CD14-positive monocyte (primary cell): Measurements from ENCODE around the gene TMEM185B. TPM values are rescaled to one million over a fixed set of nuclear protein-coding genes. Genes with fewer than 3 reads are reported as not detected.
A peak's percentile ranks its signal among the peaks of the same experiment; 100 is the strongest.

Source experiments
- DNase-seq, 3 donors: peaks; one replicate each; pipeline ENCODE4 v3.0.0-alpha.2; 2011 to 2022
- H2AFZ ChIP-seq: 2 replicates; pipeline ENCODE4 v1.6.0; 2012; ENCODE audit warnings: mild to moderate bottlenecking, low read depth, low read length, inconsistent platforms; ENCODE audit not compliant: insufficient read depth, poor library complexity, severe bottlenecking
- H3K27ac ChIP-seq, 2 donors: 1 replicate in 1 of 2; 2 replicates in 1 of 2; pipeline ENCODE4 v1.5.1; 2012 to 2013; ENCODE audit warnings: low read length in 2 of 2, control low read depth in 1 of 2, inconsistent platforms in 1 of 2, low read depth in 1 of 2, mild to moderate bottlenecking in 1 of 2
- H3K27me3 ChIP-seq, 2 donors: one replicate each; pipeline versions ENCODE4 v1.6.0 to v1.6.1; 2011 to 2013; ENCODE audit warnings: low read length in 2 of 2; ENCODE audit not compliant: control insufficient read depth in 2 of 2, insufficient read depth in 2 of 2
- H3K36me3 ChIP-seq, 2 donors: replicated peaks in 1 of 2; 1 replicate in 1 of 2; 2 replicates in 1 of 2; pipeline versions ENCODE4 v1.5.1 to v1.6.1; 2012 to 2013; ENCODE audit warnings: low read length in 2 of 2, control low read depth in 1 of 2, inconsistent platforms in 1 of 2, mild to moderate bottlenecking in 1 of 2; ENCODE audit not compliant: insufficient read depth in 2 of 2, control insufficient read depth in 1 of 2
- H3K4me1 ChIP-seq, 2 donors: 1 replicate in 1 of 2; 2 replicates in 1 of 2; pipeline versions ENCODE4 v1.5.1 to v1.6.1; 2012 to 2013; ENCODE audit warnings: low read length in 2 of 2, control low read depth in 1 of 2, inconsistent platforms in 1 of 2, mild to moderate bottlenecking in 1 of 2, moderate library complexity in 1 of 2; ENCODE audit not compliant: insufficient read depth in 2 of 2, control insufficient read depth in 1 of 2
- H3K4me2 ChIP-seq: replicated peaks from 2 replicates; pipeline ENCODE3; 2012; ENCODE audit warnings: low read length, moderate library complexity, mild to moderate bottlenecking; ENCODE audit not compliant: poor library complexity, severe bottlenecking; ENCODE audit errors: extremely low read depth
- H3K4me3 ChIP-seq, 3 experiments: fragments of 200-600 bp in 1 of 3; sonication (generic) in 1 of 3; replicated peaks in 1 of 3; 1 replicate in 2 of 3; 2 replicates in 1 of 3; pipeline ENCODE4 v1.5.1; 2011 to 2013; ENCODE audit warnings: low read length in 3 of 3, mild to moderate bottlenecking in 3 of 3, control low read depth in 2 of 3, low read depth in 2 of 3, inconsistent platforms in 1 of 3, moderate library complexity in 1 of 3
- H3K79me2 ChIP-seq: 2 replicates; pipeline ENCODE4 v1.6.0; 2012; ENCODE audit warnings: mild to moderate bottlenecking, control low read depth, inconsistent platforms, low read length, moderate library complexity; ENCODE audit not compliant: insufficient read depth
- H3K9ac ChIP-seq: 2 replicates; pipeline ENCODE4 v1.6.0; 2017; ENCODE audit warnings: low read length, mild to moderate bottlenecking; ENCODE audit not compliant: insufficient read depth, poor library complexity, severe bottlenecking
- H3K9me3 ChIP-seq, 2 donors: replicated peaks in 1 of 2; 1 replicate in 1 of 2; 2 replicates in 1 of 2; pipeline versions ENCODE4 v1.5.1 to v1.6.1; 2012 to 2013; ENCODE audit warnings: low read length in 2 of 2, control low read depth in 1 of 2; ENCODE audit not compliant: control insufficient read depth in 1 of 2, insufficient read depth in 1 of 2
- H4K20me1 ChIP-seq: 2 replicates; pipeline ENCODE4 v1.6.0; 2012; ENCODE audit warnings: mild to moderate bottlenecking, low read length, control low read depth, moderate library complexity; ENCODE audit not compliant: insufficient read depth
- H3K27ac Mint-ChIP-seq, 7 donors: one replicate each; pipeline ENCODE4 v1.8.0; 2020; ENCODE audit warnings: mild to moderate bottlenecking in 7 of 7, mixed read lengths in 7 of 7, moderate library complexity in 6 of 7, inconsistent platforms in 2 of 7
- H3K27me3 Mint-ChIP-seq, 3 donors: one replicate each; pipeline ENCODE4 v1.8.0; 2021 to 2022; ENCODE audit warnings: low read depth in 3 of 3, mild to moderate bottlenecking in 3 of 3, mixed read lengths in 3 of 3, moderate library complexity in 3 of 3, inconsistent platforms in 1 of 3
- H3K36me3 Mint-ChIP-seq, 2 donors: one replicate each; pipeline ENCODE4 v1.8.0; 2020; ENCODE audit warnings: mixed read lengths in 2 of 2, inconsistent platforms in 1 of 2, mild to moderate bottlenecking in 1 of 2
- H3K4me1 Mint-ChIP-seq: one replicate; pipeline ENCODE4 v1.8.0; 2020; ENCODE audit warnings: mild to moderate bottlenecking, mixed read lengths
- H3K4me3 Mint-ChIP-seq, 2 donors: one replicate each; pipeline ENCODE4 v1.8.0; 2020; ENCODE audit warnings: mild to moderate bottlenecking in 2 of 2, mixed read lengths in 2 of 2, moderate library complexity in 1 of 2
- H3K9me3 Mint-ChIP-seq, 7 donors: one replicate each; pipeline ENCODE4 v1.8.0; 2020 to 2022; ENCODE audit warnings: mixed read lengths in 7 of 7, mild to moderate bottlenecking in 6 of 7, moderate library complexity in 6 of 7, inconsistent platforms in 2 of 7
- CTCF ChIP-seq: fragments of 200-600 bp; IDR thresholded peaks from one replicate; pipeline ENCODE4 v1.8.0; 2022; ENCODE audit warnings: antibody characterized with exemption, mild to moderate bottlenecking
- WGBS: methylation state at CpG from one replicate; pipeline ENCODE4 v1.1.5; 2013; ENCODE audit warnings: missing lambda C conversion rate; ENCODE audit not compliant: insufficient coverage; 5-methylcytosine and 5-hydroxymethylcytosine counted together
- intact Hi-C, 2 donors: fragments of 100-400 bp; cut with micrococcal nuclease; formaldehyde crosslinking; loops; one replicate each; pipeline versions ENCODE4 v1.15.0 to v1.15.1; 2023
- polyA plus RNA-seq, 3 donors: library from polyadenylated mRNA; depleted of rRNA in 1 of 3; unstranded in 2 of 3; stranded (reverse) in 1 of 3; fragments of 300-500 nt in 2 of 3; fragments of >200 nt in 1 of 3; fragmentation: Illumina TruSeq in 2 of 3; gene quantifications; 1 replicate in 2 of 3; 2 replicates in 1 of 3; pipeline ENCODE4 v1.2.3, GENCODE V29; 2012 to 2021

Gene TMEM185B
- polyA plus RNA-seq, 3 donors: 9.7 to 20.4 (median 18.1) TPM

DNA sequence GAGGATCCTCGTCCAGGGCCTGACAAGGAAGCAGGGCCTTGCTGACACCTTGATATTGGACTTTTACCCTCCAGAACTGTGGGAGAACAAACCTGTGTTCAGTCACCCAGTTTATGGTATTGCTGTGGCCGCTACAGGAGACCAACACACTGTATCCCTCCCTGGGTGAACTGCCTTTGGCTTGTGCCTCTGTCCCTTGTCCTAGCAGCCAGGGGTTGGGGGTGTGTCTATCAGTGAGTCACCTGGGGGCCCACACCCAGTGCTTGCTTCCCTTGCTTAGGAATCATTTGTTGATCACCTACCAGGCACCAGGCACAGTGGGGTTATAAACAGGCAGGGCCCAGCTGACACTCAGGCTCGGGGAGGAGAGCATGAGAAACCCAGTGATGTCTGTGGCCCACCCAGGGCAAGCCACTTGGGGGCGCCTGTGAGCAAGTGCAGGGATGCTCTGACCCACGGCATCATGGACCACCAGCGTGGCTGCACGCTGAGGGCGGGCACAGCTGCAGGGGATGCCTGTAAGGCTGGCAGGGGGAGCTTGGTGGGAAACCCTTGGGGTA, 17.1 kb downstream of the TMEM185B start:
- H3K27me3 Mint-ChIP-seq: peaks cover 0 to 6% (median 5%) of the 10 kb centered on the region in 3 donors
- no peak for DNase-seq

DNA sequence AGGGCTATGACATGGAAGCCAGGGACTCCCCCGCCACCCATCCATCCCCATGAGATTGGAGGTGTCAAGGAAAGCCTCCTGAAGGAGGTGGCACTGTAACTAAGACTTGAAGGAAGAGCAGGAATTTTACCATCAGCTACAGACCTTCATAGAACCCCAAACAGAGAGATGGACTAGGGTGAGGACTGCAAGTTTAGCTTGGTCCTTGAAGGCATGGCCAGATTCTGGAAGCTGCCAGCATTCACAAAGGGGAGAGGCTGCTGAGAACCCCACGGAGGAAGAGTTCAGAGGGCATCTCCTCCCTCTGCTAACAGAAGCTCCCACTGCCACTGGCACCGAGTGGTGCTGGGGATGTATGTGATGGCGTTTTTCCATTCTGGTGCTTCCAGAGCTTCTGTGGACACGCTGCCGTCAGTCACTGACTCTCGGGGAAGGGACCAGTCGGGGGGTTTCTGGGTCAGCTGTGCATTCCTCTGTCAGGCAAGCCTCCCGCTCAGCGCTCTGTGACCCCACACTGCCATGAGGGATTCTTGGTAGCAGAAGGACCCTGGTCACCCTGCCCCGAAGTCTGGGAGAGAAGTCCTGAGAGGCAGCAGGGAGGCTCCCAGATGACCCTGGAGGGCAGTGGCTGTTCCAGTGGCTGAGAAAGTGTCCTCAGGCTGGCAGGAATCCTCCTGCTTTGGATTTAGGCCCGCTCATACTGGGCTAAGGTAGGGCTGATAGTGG, 18.1 kb downstream of the TMEM185B start:
- peaks cover 0 to 3% (median 0%) of the 10 kb centered on the region in 7 donors for H3K9me3 Mint-ChIP-seq
- Histone ChIP-seq H4K20me1 (no peaks in the 10 kb centered on the region), H3K4me3 (no peak overlapping the region), H3K79me2 (no peaks in the 10 kb centered on the region), H3K9me3 (no peaks in the 10 kb centered on the region), H2AFZ (no peak overlapping the region), H3K27ac (no peak overlapping the region), H3K4me2 (no peak overlapping the region), H3K36me3 (no peaks in the 10 kb centered on the region), H3K4me1 (peaks cover 18 to 24% of the 10 kb centered on the region in 2 donors), H3K27me3 (no peaks in the 10 kb centered on the region), H3K9ac (no peak overlapping the region)
- peak overlapping the region in 4 of 7 donors; percentile 21 to 74 (median 44) for H3K27ac Mint-ChIP-seq
- intact Hi-C loops: no loop called here
- no peak for DNase-seq
- no peak for TF ChIP-seq CTCF
- WGBS: 98% methylated on average over 8 of the region's 12 CpGs
- peaks cover 0 to 6% (median 5%) of the 10 kb centered on the region in 3 donors for H3K27me3 Mint-ChIP-seq
- no peaks in the 10 kb centered on the region for H3K36me3 Mint-ChIP-seq
- H3K4me3 Mint-ChIP-seq: no peak overlapping the region
- H3K4me1 Mint-ChIP-seq: peaks cover 25% of the 10 kb centered on the region

More for the DNA sequence above, 17.1 kb downstream of the TMEM185B start:
- no peaks in the 10 kb centered on the region for H3K79me2 ChIP-seq
- Mint-ChIP-seq H3K9me3 (peaks cover 0 to 3% (median 0%) of the 10 kb centered on the region in 7 donors), H3K4me1 (peaks cover 30% of the 10 kb centered on the region), H3K27ac (peak overlapping the region in 1 of 7 donors; percentile 57), H3K36me3 (no peaks in the 10 kb centered on the region), H3K4me3 (no peak overlapping the region)
- H3K4me2 ChIP-seq: no peak overlapping the region
- TF ChIP-seq CTCF: peak; percentile 31
- no peak overlapping the region for H3K4me3 ChIP-seq
- H3K27me3 ChIP-seq: no peaks in the 10 kb centered on the region
- H3K9ac ChIP-seq: no peak overlapping the region
- H3K9me3 ChIP-seq: no peaks in the 10 kb centered on the region
- H3K36me3 ChIP-seq: no peaks in the 10 kb centered on the region
- no peak overlapping the region for H2AFZ ChIP-seq
- 83% methylated on average over 7 of the region's 8 CpGs for WGBS
- peaks cover 21 to 28% of the 10 kb centered on the region in 2 donors for H3K4me1 ChIP-seq
- H3K27ac ChIP-seq: no peak overlapping the region
- intact Hi-C loops: no loop called here
- no peaks in the 10 kb centered on the region for H4K20me1 ChIP-seq
